SKM-1 treated with dmso at 0.1 percent for 144 hours (cell line): ENCODE data around the gene INPP4A.
A peak's percentile ranks its signal among the peaks of the same experiment; 100 is the strongest.
"Not testable (repeated sequence)": the region's sequence is repeated elsewhere in the genome, so short reads cannot be mapped to it uniquely, and the experiment has no call there.

Experiments used
- DNase-seq: peaks from one replicate; lab custom pipeline; 2025; ENCODE audit not compliant: unreplicated experiment; lab: John Stamatoyannopoulos, UW

INPP4A gene

GRCh38 chr2:98435670-98436069, 9.0 kb upstream of the INPP4A start:
- not testable (repeated sequence) for DNase-seq

GRCh38 chr2:98436734-98437133, 7.9 kb upstream of the INPP4A start:
- DNase-seq = no peak

- no peak for DNase-seq
These were observed 6.2 kb upstream of the INPP4A start for GRCh38 chr2:98438190-98439133.

- no peak for DNase-seq
These were observed 2.8 kb upstream of the INPP4A start for GRCh38 chr2:98441706-98442450.

GRCh38 chr2:98442488-98442887, 2.2 kb upstream of the INPP4A start:
- no peak for DNase-seq

GRCh38 chr2:98445177-98445682, 572 bp downstream of the INPP4A start:
- no peak for DNase-seq

GRCh38 chr2:98445683-98446581, 1.3 kb downstream of the INPP4A start:
- DNase-seq = no peak

GRCh38 chr2:98446850-98447249, 2.2 kb downstream of the INPP4A start:
- no peak for DNase-seq

GRCh38 chr2:98448441-98449145, 3.9 kb downstream of the INPP4A start:
- DNase-seq = no peak

- no peak for DNase-seq
These were observed 7.9 kb downstream of the INPP4A start for GRCh38 chr2:98452396-98453027.

GRCh38 chr2:98453083-98453482, 8.4 kb downstream of the INPP4A start:
- DNase-seq = no peak

- DNase-seq = no peak
These were observed 8.9 kb downstream of the INPP4A start for GRCh38 chr2:98453531-98453930.

GRCh38 chr2:98454073-98454472, 9.4 kb downstream of the INPP4A start:
- no peak for DNase-seq

- peak; percentile 74 for DNase-seq
These were observed 10.0 kb downstream of the INPP4A start for GRCh38 chr2:98454500-98455235.

- DNase-seq = peak; percentile 30
These were observed 10.9 kb downstream of the INPP4A start for GRCh38 chr2:98455494-98455976.

GRCh38 chr2:98457045-98457696, 12.5 kb downstream of the INPP4A start:
- no peak for DNase-seq

GRCh38 chr2:98458207-98458606, 13.5 kb downstream of the INPP4A start:
- no peak for DNase-seq

GRCh38 chr2:98458667-98459380, 14.2 kb downstream of the INPP4A start:
- no peak for DNase-seq
